Hepatocyte (in vitro differentiated cells): ENCODE results near the gene TAGLN3. TPM values are rescaled to one million over a fixed set of nuclear protein-coding genes. Genes with fewer than 3 reads are reported as not detected.

ENCODE experiments used
- DNase-seq: peaks from one replicate; pipeline ENCODE4 v3.0.0-alpha.2; 2016; ENCODE audit warnings: low spot score
- H2AFZ ChIP-seq: fragments of 200-600 bp; sonication (generic); 2 replicates; pipeline ENCODE4 v1.6.0; 2016; ENCODE audit warnings: antibody characterized with exemption, mild to moderate bottlenecking
- H3K27ac ChIP-seq: fragments of 200-600 bp; sonication (generic); 2 replicates; pipeline ENCODE4 v1.5.1; 2016; ENCODE audit warnings: mild to moderate bottlenecking
- H3K27me3 ChIP-seq: fragments of 200-600 bp; sonication (generic); 2 replicates; pipeline ENCODE4 v1.6.1; 2016
- H3K36me3 ChIP-seq: fragments of 200-600 bp; sonication (generic); replicated peaks from 2 replicates; pipeline ENCODE4 v1.5.1; 2016; ENCODE audit warnings: low read depth; ENCODE audit not compliant: insufficient read depth
- H3K4me1 ChIP-seq: fragments of 200-600 bp; sonication (generic); 2 replicates; pipeline ENCODE4 v1.5.1; 2016; ENCODE audit warnings: mild to moderate bottlenecking, moderate library complexity; ENCODE audit not compliant: insufficient read depth
- H3K4me2 ChIP-seq: fragments of 200-600 bp; sonication (generic); 2 replicates; pipeline ENCODE4 v1.6.0; 2016
- H3K4me3 ChIP-seq: fragments of 200-600 bp; sonication (generic); 2 replicates; pipeline ENCODE4 v1.5.1; 2016; ENCODE audit warnings: mild to moderate bottlenecking
- H3K79me2 ChIP-seq: fragments of 200-600 bp; sonication (generic); 2 replicates; pipeline ENCODE4 v1.6.0; 2017; ENCODE audit warnings: mild to moderate bottlenecking
- H3K9me2 ChIP-seq: fragments of 200-600 bp; sonication (generic); replicated peaks from 2 replicates; pipeline ENCODE4 v1.6.0; 2017; ENCODE audit warnings: mild to moderate bottlenecking; ENCODE audit not compliant: insufficient read depth
- H3K9me3 ChIP-seq: fragments of 200-600 bp; sonication (generic); 2 replicates; pipeline ENCODE4 v1.5.1; 2016; ENCODE audit warnings: low read depth, mild to moderate bottlenecking
- H4K20me1 ChIP-seq: fragments of 200-600 bp; sonication (generic); 2 replicates; pipeline ENCODE4 v1.6.0; 2016; ENCODE audit warnings: mild to moderate bottlenecking; ENCODE audit not compliant: insufficient read depth, poor library complexity, severe bottlenecking
- EZH2 ChIP-seq: fragments of 200-600 bp; sonication (generic); IDR thresholded peaks from 2 replicates; pipeline ENCODE4 v1.6.1; 2016; ENCODE audit warnings: antibody characterized with exemption, mild to moderate bottlenecking, borderline replicate concordance
- EZH2phosphoT487 ChIP-seq: fragments of 200-600 bp; sonication (generic); IDR thresholded peaks from one replicate; pipeline ENCODE4 v1.6.1; 2018; ENCODE audit warnings: antibody characterized with exemption, mild to moderate bottlenecking, low read depth, moderate library complexity; ENCODE audit not compliant: unreplicated experiment, severe bottlenecking
- WGBS: methylation state at CpG from one replicate; pipeline ENCODE4 v1.1.6; 2016; ENCODE audit warnings: low lambda C conversion rate; ENCODE audit errors: missing lambda C conversion rate; 5-methylcytosine and 5-hydroxymethylcytosine counted together
- polyA plus RNA-seq: library from polyadenylated mRNA; unstranded; fragments of >200 nt; fragmentation: Nextera tagmentation; extraction: Ambion mirVana; gene quantifications from 2 replicates; pipeline ENCODE4 v1.2.1, GENCODE V29; 2016
- total RNA-seq: library from RNA; depleted of rRNA; stranded (reverse); fragments of >200 nt; gene quantifications from 2 replicates; pipeline ENCODE4 v1.2.3, GENCODE V29; 2014
- TF ChIP-seq, protein P1 (sequence below): fragments of 200-600 bp; sonication (generic); IDR thresholded peaks from 2 replicates; pipeline ENCODE4 v1.5.1; 2016; ENCODE audit warnings: antibody characterized with exemption, mild to moderate bottlenecking; ENCODE audit not compliant: poor library complexity

The TAGLN3 gene
- total and polyA plus RNA-seq, 2 experiments from 2014 or later, result 0.51 to 2.1 TPM

DNA sequence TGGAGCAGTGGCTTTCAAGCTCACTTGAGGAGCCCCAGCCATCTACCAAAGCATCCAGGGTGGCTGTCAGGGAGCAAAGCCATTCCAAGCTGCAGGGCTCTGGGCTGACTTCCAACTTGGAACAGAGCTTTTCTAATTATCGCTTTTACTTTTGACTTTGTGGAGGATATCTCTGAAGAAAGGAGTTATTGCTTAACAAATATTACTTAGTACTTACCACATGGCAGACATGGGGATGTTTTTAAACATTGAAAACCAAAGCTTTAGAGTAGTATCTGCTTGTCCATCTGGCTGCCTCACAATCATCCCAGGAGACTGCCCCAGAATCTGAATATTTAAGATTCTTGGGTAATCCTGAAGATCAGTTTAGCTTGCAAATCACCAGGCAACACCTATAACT, 8.9 kb downstream of the TAGLN3 start:
- H3K27me3 ChIP-seq, result no peaks in the 10 kb centered on the region
- no peak overlapping the region for H3K4me3 ChIP-seq
- no peaks in the 10 kb centered on the region for H3K36me3 ChIP-seq
- no peak for DNase-seq
- no peaks in the 10 kb centered on the region for H4K20me1 ChIP-seq
- H3K9me2 ChIP-seq, result no peaks in the 10 kb centered on the region
- H3K9me3 ChIP-seq, result no peaks in the 10 kb centered on the region
- H3K4me1 ChIP-seq, result peaks cover 4% of the 10 kb centered on the region
- no peaks in the 10 kb centered on the region for H3K79me2 ChIP-seq
- H3K27ac ChIP-seq, result no peak overlapping the region
- TF ChIP-seq EZH2, result no peak
- TF ChIP-seq, protein P1, sequence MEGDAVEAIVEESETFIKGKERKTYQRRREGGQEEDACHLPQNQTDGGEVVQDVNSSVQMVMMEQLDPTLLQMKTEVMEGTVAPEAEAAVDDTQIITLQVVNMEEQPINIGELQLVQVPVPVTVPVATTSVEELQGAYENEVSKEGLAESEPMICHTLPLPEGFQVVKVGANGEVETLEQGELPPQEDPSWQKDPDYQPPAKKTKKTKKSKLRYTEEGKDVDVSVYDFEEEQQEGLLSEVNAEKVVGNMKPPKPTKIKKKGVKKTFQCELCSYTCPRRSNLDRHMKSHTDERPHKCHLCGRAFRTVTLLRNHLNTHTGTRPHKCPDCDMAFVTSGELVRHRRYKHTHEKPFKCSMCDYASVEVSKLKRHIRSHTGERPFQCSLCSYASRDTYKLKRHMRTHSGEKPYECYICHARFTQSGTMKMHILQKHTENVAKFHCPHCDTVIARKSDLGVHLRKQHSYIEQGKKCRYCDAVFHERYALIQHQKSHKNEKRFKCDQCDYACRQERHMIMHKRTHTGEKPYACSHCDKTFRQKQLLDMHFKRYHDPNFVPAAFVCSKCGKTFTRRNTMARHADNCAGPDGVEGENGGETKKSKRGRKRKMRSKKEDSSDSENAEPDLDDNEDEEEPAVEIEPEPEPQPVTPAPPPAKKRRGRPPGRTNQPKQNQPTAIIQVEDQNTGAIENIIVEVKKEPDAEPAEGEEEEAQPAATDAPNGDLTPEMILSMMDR, result no peak
- TF ChIP-seq EZH2phosphoT487, result no peak
- no peak overlapping the region for H3K4me2 ChIP-seq
- no peak overlapping the region for H2AFZ ChIP-seq
- WGBS, result 73% methylated on average over 1 of the region's 1 CpG

DNA sequence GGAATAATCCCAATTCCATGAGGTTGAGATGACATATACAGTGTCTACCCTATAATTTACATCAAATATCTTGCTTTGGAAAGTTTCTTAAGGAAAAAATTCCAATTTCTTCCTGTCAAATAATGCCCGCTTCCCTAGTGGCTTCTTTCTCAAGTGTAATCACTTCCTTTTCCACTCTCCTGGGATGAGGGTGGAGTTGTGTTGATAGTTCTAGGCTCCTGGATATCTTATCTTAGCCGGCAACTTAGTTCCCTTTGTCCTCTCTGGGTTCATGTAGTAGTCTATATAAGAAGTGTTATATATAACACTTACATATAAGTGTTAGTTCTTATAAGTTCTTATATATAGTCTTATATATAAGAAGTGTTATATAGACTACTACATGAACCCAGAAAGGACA, 10.9 kb downstream of the TAGLN3 start:
- Histone ChIP-seq H4K20me1 (no peaks in the 10 kb centered on the region), H3K4me1 (peaks cover 4% of the 10 kb centered on the region), H2AFZ (no peak overlapping the region), H3K36me3 (no peaks in the 10 kb centered on the region), H3K27ac (no peak overlapping the region), H3K27me3 (no peaks in the 10 kb centered on the region), H3K4me3 (no peak overlapping the region), H3K9me3 (no peaks in the 10 kb centered on the region), H3K4me2 (no peak overlapping the region), H3K79me2 (no peaks in the 10 kb centered on the region), H3K9me2 (no peaks in the 10 kb centered on the region)
- no peak for TF ChIP-seq EZH2
- TF ChIP-seq, protein P1, result no peak
- no peak for TF ChIP-seq EZH2phosphoT487
- no peak for DNase-seq
- 79% methylated on average over 2 of the region's 2 CpGs for WGBS

DNA sequence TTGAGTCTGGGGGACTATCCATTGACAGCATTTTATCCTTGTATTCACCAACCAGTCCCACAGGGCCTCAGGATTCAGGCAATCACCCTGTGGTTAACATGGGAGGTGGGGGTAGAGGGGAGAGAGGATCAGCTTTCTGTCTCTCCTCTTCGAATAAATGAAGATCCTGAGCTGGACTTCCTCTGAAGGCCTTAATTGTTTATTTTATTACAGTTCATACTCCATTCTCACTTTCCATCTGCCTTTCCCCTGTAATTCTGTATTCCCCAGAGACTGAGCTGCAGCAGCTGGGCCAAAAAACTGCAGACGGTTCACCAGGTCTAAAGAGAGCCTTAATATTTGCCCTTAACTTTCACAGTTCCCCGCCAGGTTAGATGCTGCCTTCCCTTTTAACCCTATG, 11.9 kb downstream of the TAGLN3 start:
- Histone ChIP-seq H3K4me2 (no peak overlapping the region), H3K4me1 (peaks cover 4% of the 10 kb centered on the region), H3K27me3 (no peaks in the 10 kb centered on the region), H2AFZ (no peak overlapping the region), H3K27ac (no peak overlapping the region), H3K36me3 (no peaks in the 10 kb centered on the region), H3K9me3 (no peaks in the 10 kb centered on the region), H3K79me2 (no peaks in the 10 kb centered on the region), H3K4me3 (no peak overlapping the region), H4K20me1 (no peaks in the 10 kb centered on the region), H3K9me2 (no peaks in the 10 kb centered on the region)
- no peak for DNase-seq
- TF ChIP-seq EZH2 (no peak), EZH2phosphoT487 (no peak)
- TF ChIP-seq, protein P1, result no peak
- WGBS, result 77% methylated on average over 3 of the region's 3 CpGs

DNA sequence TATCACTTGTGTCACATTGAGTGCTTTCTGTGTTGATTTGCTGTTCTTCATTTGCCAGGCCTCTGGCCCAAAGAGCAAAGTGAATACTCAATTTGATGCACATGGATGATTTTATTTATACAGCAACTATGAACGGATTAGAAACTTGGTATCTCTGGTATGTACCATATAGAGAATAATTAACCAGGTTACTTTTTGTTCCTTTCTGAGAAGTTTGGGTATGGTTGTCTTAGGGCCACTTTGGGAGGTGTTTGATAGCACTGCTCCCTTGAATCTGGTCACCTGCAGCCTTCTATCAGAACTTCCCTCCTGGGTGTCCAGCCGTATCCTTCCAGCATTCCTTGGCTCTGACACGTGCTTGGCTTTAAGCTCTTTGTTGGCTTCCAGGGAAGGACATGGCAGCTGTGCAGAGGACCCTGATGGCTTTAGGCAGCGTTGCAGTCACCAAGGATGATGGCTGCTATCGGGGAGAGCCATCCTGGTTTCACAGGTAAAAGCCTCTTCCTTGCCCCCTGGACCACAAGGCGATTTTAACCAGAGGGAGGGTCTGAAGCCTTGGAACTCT, 12.7 kb downstream of the TAGLN3 start:
- Histone ChIP-seq H4K20me1 (no peaks in the 10 kb centered on the region), H3K4me2 (no peak overlapping the region), H3K9me2 (no peaks in the 10 kb centered on the region), H3K4me3 (no peak overlapping the region), H3K27me3 (no peaks in the 10 kb centered on the region), H3K4me1 (peaks cover 4% of the 10 kb centered on the region), H3K9me3 (no peaks in the 10 kb centered on the region), H3K79me2 (no peaks in the 10 kb centered on the region), H2AFZ (no peak overlapping the region), H3K36me3 (no peaks in the 10 kb centered on the region), H3K27ac (no peak overlapping the region)
- 67% methylated on average over 6 of the region's 6 CpGs for WGBS
- TF ChIP-seq EZH2, result no peak
- no peak for DNase-seq
